Panc1 (cell line): ENCODE data around the gene YKT6. TPM values are rescaled to one million over a fixed set of nuclear protein-coding genes. Genes with fewer than 3 reads are reported as not detected.

Source experiments
- ATAC-seq: fragments of 200-7000 bp; cut with Tn5 transposase; 2 replicates; pipeline ENCODE4 v1.9.1; 2020; ENCODE audit warnings: mild to moderate bottlenecking, moderate library complexity
- BruUV-seq: library from RNA; stranded (reverse); fragments of 400-500 nt; replicated peaks from 2 replicates; lab custom pipeline; 2021; lab: Mats Ljungman, UMichigan
- CTCF ChIA-PET: fragments of 300-600 bp; sonication (Branson Sonifier 250); formaldehyde crosslinking; loops from one replicate; lab custom pipeline; 2022; ENCODE audit warnings: antibody characterized with exemption; lab: Charles Lee
- POLR2A ChIA-PET: fragments of 300-600 bp; sonication (Branson Sonifier 250); formaldehyde crosslinking; loops from one replicate; lab custom pipeline; 2022; ENCODE audit warnings: antibody characterized with exemption; lab: Charles Lee
- DNase-seq: peaks from one replicate; pipeline ENCODE4 v3.0.0-alpha.2; 2010; ENCODE audit warnings: low read depth, low spot score
- H3K27ac ChIP-seq: 2 replicates; pipeline ENCODE4 v1.5.1; 2011; ENCODE audit warnings: mild to moderate bottlenecking, low read length, inconsistent platforms
- H3K27me3 ChIP-seq: fragments of 200-500 bp; sonication (Bioruptor generic); 2 replicates; pipeline ENCODE4 v1.6.0; 2014; ENCODE audit warnings: low read length, inconsistent platforms; ENCODE audit not compliant: control insufficient read depth, insufficient read depth
- H3K36me3 ChIP-seq: fragments of 200-500 bp; sonication (Bioruptor generic); 2 replicates; pipeline ENCODE4 v1.5.1; 2014; ENCODE audit warnings: inconsistent platforms, mild to moderate bottlenecking, low read length, moderate library complexity; ENCODE audit not compliant: control insufficient read depth, insufficient read depth
- H3K4me1 ChIP-seq: 2 replicates; pipeline ENCODE4 v1.5.1; 2011; ENCODE audit warnings: inconsistent platforms, mild to moderate bottlenecking, low read length, moderate library complexity; ENCODE audit not compliant: control insufficient read depth, insufficient read depth
- H3K4me3 ChIP-seq, 2 experiments: 2 replicates each; pipeline ENCODE4 v1.5.1; 2011 to 2012; ENCODE audit warnings: low read depth in 2 of 2, low read length in 2 of 2, mild to moderate bottlenecking in 2 of 2, inconsistent platforms in 1 of 2, moderate library complexity in 1 of 2
- H3K9me3 ChIP-seq: fragments of 200-500 bp; sonication (Bioruptor generic); 2 replicates; pipeline ENCODE4 v1.5.1; 2014; ENCODE audit warnings: low read depth, mild to moderate bottlenecking, inconsistent platforms, low read length, moderate library complexity; ENCODE audit not compliant: control insufficient read depth, insufficient read depth
- POLR2AphosphoS5 ChIP-seq: IDR thresholded peaks from 2 replicates; pipeline ENCODE4 v1.6.1; 2012; ENCODE audit warnings: mild to moderate bottlenecking, low read depth, low read length, moderate library complexity
- SIN3A ChIP-seq: IDR thresholded peaks from 2 replicates; pipeline ENCODE4 v1.6.1; 2012; ENCODE audit warnings: low read depth, mild to moderate bottlenecking, low read length, moderate library complexity, borderline replicate concordance; ENCODE audit not compliant: insufficient read depth
- TCF7L2 ChIP-seq: IDR thresholded peaks from 2 replicates; pipeline ENCODE4 v1.6.1; 2011; ENCODE audit warnings: mild to moderate bottlenecking, low read depth, low read length, inconsistent platforms
- in situ Hi-C: cut with HindIII; loops from 2 replicates; pipeline ENCODE4 v1.10.0; 2016; ENCODE audit warnings: low sequenced_read_pairs, low pct_unique_long_range_greater_than_20kb
- intact Hi-C: fragments of 100-400 bp; cut with micrococcal nuclease; formaldehyde crosslinking; loops from one replicate; pipeline ENCODE4 v1.10.0; 2022; ENCODE audit not compliant: unreplicated experiment
- total RNA-seq: library from RNA; stranded (reverse); gene quantifications from one replicate; pipeline ENCODE4 v1.2.1, GENCODE V29; 2021; ENCODE audit not compliant: unreplicated experiment
- TF ChIP-seq, protein P1 (sequence below), 2 experiments: IDR thresholded peaks; 2 replicates each; pipeline ENCODE4 v1.6.1; 2011 to 2012; ENCODE audit warnings: low read depth in 2 of 2, control low read depth in 1 of 2, low read length in 1 of 2, mild to moderate bottlenecking in 1 of 2, moderate library complexity in 1 of 2; ENCODE audit not compliant: insufficient read depth in 1 of 2
- TF ChIP-seq, protein P2 (sequence below): fragments of 450-650 bp; IDR thresholded peaks from 2 replicates; pipeline ENCODE4 v1.5.1; 2017; ENCODE audit warnings: mild to moderate bottlenecking

The YKT6 gene
- total RNA-seq, 1 experiment from 2014 or later: 207 TPM

DNA sequence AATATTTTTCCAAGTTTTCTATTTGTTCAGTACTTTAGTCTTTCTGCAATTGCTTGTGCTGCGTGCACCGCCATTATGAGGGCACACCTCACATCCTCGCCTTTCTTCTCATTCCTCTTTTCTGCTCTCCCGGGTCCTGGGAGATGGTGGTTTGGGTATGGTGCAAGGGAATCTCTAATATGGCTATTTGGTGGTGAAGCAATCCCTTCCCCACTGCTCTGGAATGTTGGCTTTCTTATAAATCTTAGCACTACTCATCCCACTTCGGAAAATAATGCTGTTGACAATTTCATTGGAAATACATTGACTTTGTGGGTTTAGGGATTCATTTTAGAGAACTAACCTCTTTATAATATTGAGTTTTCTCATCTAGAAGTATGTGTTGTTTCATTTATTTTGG, 9.6 kb upstream of the YKT6 start:
- BruUV-seq: no TSS peak
- in situ Hi-C loops: no loop called here
- POLR2A ChIA-PET: no interaction called here
- Histone ChIP-seq H3K9me3 (no peaks in the 10 kb centered on the region), H3K36me3 (no peaks in the 10 kb centered on the region), H3K4me3 (no peak overlapping the region), H3K27me3 (no peaks in the 10 kb centered on the region), H3K4me1 (no peaks in the 10 kb centered on the region), H3K27ac (no peak overlapping the region)
- intact Hi-C loops: no loop called here
- DNase-seq: no peak
- CTCF ChIA-PET: no interaction called here
- no peak for ATAC-seq
- no peak for TF ChIP-seq POLR2AphosphoS5
- no peak for TF ChIP-seq TCF7L2
- TF ChIP-seq, protein P1, sequence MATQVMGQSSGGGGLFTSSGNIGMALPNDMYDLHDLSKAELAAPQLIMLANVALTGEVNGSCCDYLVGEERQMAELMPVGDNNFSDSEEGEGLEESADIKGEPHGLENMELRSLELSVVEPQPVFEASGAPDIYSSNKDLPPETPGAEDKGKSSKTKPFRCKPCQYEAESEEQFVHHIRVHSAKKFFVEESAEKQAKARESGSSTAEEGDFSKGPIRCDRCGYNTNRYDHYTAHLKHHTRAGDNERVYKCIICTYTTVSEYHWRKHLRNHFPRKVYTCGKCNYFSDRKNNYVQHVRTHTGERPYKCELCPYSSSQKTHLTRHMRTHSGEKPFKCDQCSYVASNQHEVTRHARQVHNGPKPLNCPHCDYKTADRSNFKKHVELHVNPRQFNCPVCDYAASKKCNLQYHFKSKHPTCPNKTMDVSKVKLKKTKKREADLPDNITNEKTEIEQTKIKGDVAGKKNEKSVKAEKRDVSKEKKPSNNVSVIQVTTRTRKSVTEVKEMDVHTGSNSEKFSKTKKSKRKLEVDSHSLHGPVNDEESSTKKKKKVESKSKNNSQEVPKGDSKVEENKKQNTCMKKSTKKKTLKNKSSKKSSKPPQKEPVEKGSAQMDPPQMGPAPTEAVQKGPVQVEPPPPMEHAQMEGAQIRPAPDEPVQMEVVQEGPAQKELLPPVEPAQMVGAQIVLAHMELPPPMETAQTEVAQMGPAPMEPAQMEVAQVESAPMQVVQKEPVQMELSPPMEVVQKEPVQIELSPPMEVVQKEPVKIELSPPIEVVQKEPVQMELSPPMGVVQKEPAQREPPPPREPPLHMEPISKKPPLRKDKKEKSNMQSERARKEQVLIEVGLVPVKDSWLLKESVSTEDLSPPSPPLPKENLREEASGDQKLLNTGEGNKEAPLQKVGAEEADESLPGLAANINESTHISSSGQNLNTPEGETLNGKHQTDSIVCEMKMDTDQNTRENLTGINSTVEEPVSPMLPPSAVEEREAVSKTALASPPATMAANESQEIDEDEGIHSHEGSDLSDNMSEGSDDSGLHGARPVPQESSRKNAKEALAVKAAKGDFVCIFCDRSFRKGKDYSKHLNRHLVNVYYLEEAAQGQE (IDR thresholded peaks at IDR 0.05; ENCODE audit: insufficient read depth in 1 of 2, low read depth in 2 of 2, low read length in 1 of 2): no peak
- TF ChIP-seq, protein P2, sequence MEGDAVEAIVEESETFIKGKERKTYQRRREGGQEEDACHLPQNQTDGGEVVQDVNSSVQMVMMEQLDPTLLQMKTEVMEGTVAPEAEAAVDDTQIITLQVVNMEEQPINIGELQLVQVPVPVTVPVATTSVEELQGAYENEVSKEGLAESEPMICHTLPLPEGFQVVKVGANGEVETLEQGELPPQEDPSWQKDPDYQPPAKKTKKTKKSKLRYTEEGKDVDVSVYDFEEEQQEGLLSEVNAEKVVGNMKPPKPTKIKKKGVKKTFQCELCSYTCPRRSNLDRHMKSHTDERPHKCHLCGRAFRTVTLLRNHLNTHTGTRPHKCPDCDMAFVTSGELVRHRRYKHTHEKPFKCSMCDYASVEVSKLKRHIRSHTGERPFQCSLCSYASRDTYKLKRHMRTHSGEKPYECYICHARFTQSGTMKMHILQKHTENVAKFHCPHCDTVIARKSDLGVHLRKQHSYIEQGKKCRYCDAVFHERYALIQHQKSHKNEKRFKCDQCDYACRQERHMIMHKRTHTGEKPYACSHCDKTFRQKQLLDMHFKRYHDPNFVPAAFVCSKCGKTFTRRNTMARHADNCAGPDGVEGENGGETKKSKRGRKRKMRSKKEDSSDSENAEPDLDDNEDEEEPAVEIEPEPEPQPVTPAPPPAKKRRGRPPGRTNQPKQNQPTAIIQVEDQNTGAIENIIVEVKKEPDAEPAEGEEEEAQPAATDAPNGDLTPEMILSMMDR: no peak
- no peak for TF ChIP-seq SIN3A

DNA sequence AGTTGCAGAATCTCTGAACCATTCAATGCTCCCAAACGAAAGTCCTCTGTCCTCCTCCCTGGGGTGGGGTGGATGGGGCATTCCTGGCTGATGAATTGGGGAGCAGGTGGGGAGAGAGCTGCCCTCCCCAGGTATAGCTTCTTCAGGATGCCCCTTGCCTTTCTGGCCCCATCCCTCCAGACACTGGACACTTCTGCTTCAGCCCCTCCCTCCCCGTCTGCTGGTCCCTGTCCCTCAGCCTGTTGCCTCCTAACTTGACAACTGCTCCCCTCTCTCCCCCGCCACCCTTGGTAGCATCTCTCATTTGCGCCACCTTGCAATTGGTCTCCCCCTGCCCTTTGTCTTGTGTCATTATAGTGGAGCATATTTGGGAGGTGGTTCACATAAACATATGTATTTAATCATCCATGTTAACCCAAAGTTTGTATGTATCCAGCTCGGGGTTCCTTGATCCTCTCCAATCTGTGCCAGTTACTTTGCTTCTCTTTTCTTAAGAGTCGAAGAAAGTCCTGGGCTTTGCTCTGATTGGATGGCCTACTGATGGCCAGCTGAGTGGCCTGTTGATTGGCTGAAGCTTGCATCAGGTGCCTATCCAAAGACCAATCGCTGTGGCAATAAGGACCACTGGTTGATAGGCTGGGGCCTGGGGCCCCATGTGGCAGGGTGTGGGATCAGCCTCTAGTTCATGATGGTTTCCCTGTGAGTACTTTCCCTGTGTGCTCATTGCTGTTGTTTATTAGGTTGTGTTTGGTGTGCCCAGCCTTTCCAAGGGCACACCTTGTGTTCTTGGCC, 7.6 kb upstream of the YKT6 start:
- no TSS peak for BruUV-seq
- in situ Hi-C loops (no loop called here), intact Hi-C loops (no loop called here)
- ATAC-seq (no peak), DNase-seq (no peak)
- CTCF ChIA-PET: interaction anchor here (0.6 kb wide), 1 partner anchor 15 kb away, joined by 3 read pairs; no protein-coding TSS in a partner anchor
- H3K27me3 ChIP-seq: no peaks in the 10 kb centered on the region
- H3K27ac ChIP-seq: no peak overlapping the region
- no peaks in the 10 kb centered on the region for H3K4me1 ChIP-seq
- no peaks in the 10 kb centered on the region for H3K9me3 ChIP-seq
- H3K4me3 ChIP-seq: no peak overlapping the region
- POLR2A ChIA-PET: no interaction called here
- TF ChIP-seq, protein P1 (IDR thresholded peaks at IDR 0.05; ENCODE audit: insufficient read depth in 1 of 2, low read depth in 2 of 2, low read length in 1 of 2): no peak
- TF ChIP-seq, protein P2: no peak
- TF ChIP-seq SIN3A (no peak), TCF7L2 (no peak), POLR2AphosphoS5 (no peak)
- no peaks in the 10 kb centered on the region for H3K36me3 ChIP-seq
